HepG2 (cell line): ENCODE results near the gene BRAT1. TPM values are rescaled to one million over a fixed set of nuclear protein-coding genes. Genes with fewer than 3 reads are reported as not detected.

ENCODE experiments used
- ATAC-seq: fragments of 200-7000 bp; cut with Tn5 transposase; 3 replicates; pipeline ENCODE4 v1.9.1; 2020; ENCODE audit warnings: mild to moderate bottlenecking, moderate library complexity
- BruUV-seq: library from RNA; stranded (reverse); fragments of 400-500 nt; replicated peaks from 2 replicates; lab custom pipeline; 2021; lab: Mats Ljungman, UMichigan
- CTCF ChIA-PET: fragments of 300-600 bp; formaldehyde crosslinking; extraction: SDS; loops from one replicate; lab custom pipeline; 2021; ENCODE audit warnings: low total read pairs, inconsistent platforms, low intra/inter-chr PET ratio; lab: Yijun Ruan, JAX
- POLR2A ChIA-PET: fragments of 350-600 bp; sonication (Branson Sonifier 250); formaldehyde crosslinking; loops from one replicate; lab custom pipeline; 2020; ENCODE audit warnings: antibody characterized with exemption, inconsistent platforms; lab: Yijun Ruan, JAX
- DNase-seq: peaks from one replicate; pipeline ENCODE4 v3.0.0-alpha.2; 2015; ENCODE audit warnings: low spot score
- FAIRE-seq: peaks from 3 replicates; lab custom pipeline; 2011; peaks lifted over from hg19 to GRCh38; lab: Jason Lieb, UNC
- H2AFZ ChIP-seq: one replicate; pipeline ENCODE4 v1.6.1; 2011; ENCODE audit warnings: low read length, inconsistent platforms
- H3K27ac ChIP-seq: fragments of 300-600 bp; 3 replicates; pipeline ENCODE4 v1.8.0; 2011; ENCODE audit warnings: mixed run types, mild to moderate bottlenecking, mixed read lengths, low read length, inconsistent platforms; ENCODE audit not compliant: insufficient read depth; ENCODE audit errors: extremely low read length
- H3K27me3 ChIP-seq, 2 experiments: fragments of 200-600 bp in 1 of 2; 2 replicates in 1 of 2; 3 replicates in 1 of 2; pipeline versions ENCODE4 v1.6.0 to v1.8.0; 2011; ENCODE audit warnings: low read length in 2 of 2, mild to moderate bottlenecking in 2 of 2, moderate library complexity in 2 of 2, inconsistent platforms in 1 of 2; ENCODE audit not compliant: insufficient read depth in 2 of 2, control insufficient read depth in 1 of 2
- H3K36me3 ChIP-seq, 2 experiments: fragments of 200-600 bp in 1 of 2; replicated peaks in 1 of 2; 2 replicates in 1 of 2; 3 replicates in 1 of 2; pipeline versions ENCODE4 v1.5.1 to v1.8.0; 2011; ENCODE audit warnings: low read length in 2 of 2, inconsistent platforms in 1 of 2; ENCODE audit not compliant: insufficient read depth in 2 of 2, control insufficient read depth in 1 of 2
- H3K4me1 ChIP-seq: 2 replicates; pipeline ENCODE4 v1.5.1; 2012; ENCODE audit warnings: low read length, inconsistent platforms; ENCODE audit not compliant: insufficient read depth
- H3K4me2 ChIP-seq: 2 replicates; pipeline ENCODE4 v1.6.0; 2011; ENCODE audit warnings: low read depth, low read length, inconsistent platforms
- H3K4me3 ChIP-seq, 3 experiments: fragments of 200-600 bp in 1 of 3; sonication (generic), shearing (Covaris generic) in 1 of 3; replicated peaks in 1 of 3; 2 replicates each; pipeline ENCODE4 v1.5.1; 2011 to 2016; ENCODE audit warnings: low read length in 3 of 3, inconsistent platforms in 2 of 3, low read depth in 2 of 3, mild to moderate bottlenecking in 2 of 3, control low read depth in 1 of 3, mixed read lengths in 1 of 3; ENCODE audit not compliant: insufficient read depth in 1 of 3
- H3K79me2 ChIP-seq: one replicate; pipeline ENCODE4 v1.6.1; 2011; ENCODE audit warnings: low read length, inconsistent platforms; ENCODE audit not compliant: insufficient read depth
- H3K9ac ChIP-seq: 2 replicates; pipeline ENCODE4 v1.6.0; 2011; ENCODE audit warnings: mild to moderate bottlenecking, low read depth, low read length, inconsistent platforms; ENCODE audit not compliant: insufficient read depth
- H3K9me3 ChIP-seq: 2 replicates; pipeline ENCODE4 v1.5.1; 2012; ENCODE audit warnings: mild to moderate bottlenecking, low read length
- H4K20me1 ChIP-seq: 2 replicates; pipeline ENCODE4 v1.6.0; 2011; ENCODE audit warnings: inconsistent platforms, mild to moderate bottlenecking, low read length, moderate library complexity; ENCODE audit not compliant: insufficient read depth
- EEA1 ChIP-seq: sonication (generic); formaldehyde crosslinking; IDR thresholded peaks from 2 replicates; pipeline ENCODE4 v1.5.1; 2020; ENCODE audit warnings: mild to moderate bottlenecking, missing genetic modification reagents, borderline replicate concordance
- FOXA3 ChIP-seq: IDR thresholded peaks from 2 replicates; pipeline ENCODE4 v1.6.1; 2016; ENCODE audit warnings: missing genetic modification reagents, missing compliant biosample characterization
- IKZF4 ChIP-seq: sonication (generic); formaldehyde crosslinking; IDR thresholded peaks from 2 replicates; pipeline ENCODE4 v1.5.1; 2020; ENCODE audit warnings: borderline replicate concordance, mild to moderate bottlenecking, low read depth, missing genetic modification reagents; ENCODE audit errors: not compliant biosample characterization
- IRF2 ChIP-seq: IDR thresholded peaks from 2 replicates; pipeline ENCODE4 v1.6.1; 2018; ENCODE audit warnings: missing genetic modification reagents, missing compliant biosample characterization
- SOX6 ChIP-seq, 2 experiments: fragments of 450-650 bp in 1 of 2; sonication (generic) in 1 of 2; formaldehyde crosslinking in 1 of 2; IDR thresholded peaks; 2 replicates each; pipeline versions ENCODE4 v1.4.0 to v1.6.1; 2017 to 2020; ENCODE audit warnings: antibody characterized with exemption in 1 of 2, mild to moderate bottlenecking in 1 of 2, missing genetic modification reagents in 1 of 2
- TFAP4 ChIP-seq: sonication (generic); IDR thresholded peaks from 2 replicates; pipeline ENCODE4 v1.6.1; 2016; ENCODE audit warnings: low read depth, borderline replicate concordance
- THAP11 ChIP-seq: IDR thresholded peaks from 2 replicates; pipeline ENCODE4 v1.6.1; 2016; ENCODE audit warnings: missing biosample characterization, missing genetic modification reagents
- ZNF124 ChIP-seq: sonication (generic); formaldehyde crosslinking; IDR thresholded peaks from 2 replicates; pipeline ENCODE4 v1.4.0; 2020; ENCODE audit warnings: missing genetic modification reagents
- ZNF263 ChIP-seq: sonication (generic); formaldehyde crosslinking; IDR thresholded peaks from 2 replicates; pipeline ENCODE4 v1.4.0; 2020; ENCODE audit warnings: missing genetic modification reagents
- ZNF362 ChIP-seq: sonication (generic); formaldehyde crosslinking; IDR thresholded peaks from 2 replicates; pipeline ENCODE4 v1.4.0; 2020; ENCODE audit warnings: missing genetic modification reagents, mild to moderate bottlenecking, borderline replicate concordance
- WGBS: methylation state at CpG from one replicate; pipeline ENCODE4 v1.1.6; 2017; ENCODE audit warnings: low lambda C conversion rate; 5-methylcytosine and 5-hydroxymethylcytosine counted together
- in situ Hi-C: cut with HindIII; loops from 2 replicates; pipeline ENCODE4 v1.10.0; 2017; ENCODE audit warnings: low pct_unique_long_range_greater_than_20kb; ENCODE audit not compliant: extremely low pct_ligation_motif_present
- intact Hi-C: fragments of 100-400 bp; cut with micrococcal nuclease; formaldehyde crosslinking; loops from one replicate; pipeline ENCODE4 v1.10.0; 2022; ENCODE audit not compliant: unreplicated experiment
- polyA plus RNA-seq, 8 experiments: library from polyadenylated mRNA; depleted of rRNA in 3 of 8; stranded (reverse) in 7 of 8; unstranded in 1 of 8; fragments of >200 nt; fragmentation: Illumina TruSeq in 4 of 8; extraction: Trizol in 4 of 8; gene quantifications; 2 replicates each; pipeline versions ENCODE4 v1.2.1 to v1.2.3, GENCODE V29; 2011 to 2016; ENCODE audit warnings: low read depth in 4 of 8, missing spikeins in 1 of 8, mixed read lengths in 1 of 8; ENCODE audit not compliant: insufficient read depth in 1 of 8
- total RNA-seq, 5 experiments: library from RNA; depleted of rRNA; stranded (reverse); fragments of >200 nt; fragmentation: Illumina TruSeq; extraction: Trizol; gene quantifications; 2 replicates each; pipeline ENCODE4 v1.2.3, GENCODE V29; 2016; ENCODE audit warnings: low read depth in 1 of 5
- TF ChIP-seq, protein P1 (sequence below), 2 experiments: sonication (generic) in 1 of 2; formaldehyde crosslinking in 1 of 2; IDR thresholded peaks; 2 replicates each; pipeline versions ENCODE4 v1.6.1 to v1.9.0; 2014 to 2022; ENCODE audit warnings: antibody characterized with exemption in 1 of 2, borderline replicate concordance in 1 of 2, inconsistent platforms in 1 of 2, low read depth in 1 of 2, missing genetic modification reagents in 1 of 2
- TF ChIP-seq, protein P2 (sequence below): sonication (generic); formaldehyde crosslinking; IDR thresholded peaks from 2 replicates; pipeline ENCODE4 v1.5.0; 2020; ENCODE audit warnings: missing genetic modification reagents

The BRAT1 gene
- total and polyA plus RNA-seq, 2 of the 13 experiments (the other 11 are each of a cell fraction or from before 2014, with no cell fraction given): 10.2 to 20.3 TPM

DNA sequence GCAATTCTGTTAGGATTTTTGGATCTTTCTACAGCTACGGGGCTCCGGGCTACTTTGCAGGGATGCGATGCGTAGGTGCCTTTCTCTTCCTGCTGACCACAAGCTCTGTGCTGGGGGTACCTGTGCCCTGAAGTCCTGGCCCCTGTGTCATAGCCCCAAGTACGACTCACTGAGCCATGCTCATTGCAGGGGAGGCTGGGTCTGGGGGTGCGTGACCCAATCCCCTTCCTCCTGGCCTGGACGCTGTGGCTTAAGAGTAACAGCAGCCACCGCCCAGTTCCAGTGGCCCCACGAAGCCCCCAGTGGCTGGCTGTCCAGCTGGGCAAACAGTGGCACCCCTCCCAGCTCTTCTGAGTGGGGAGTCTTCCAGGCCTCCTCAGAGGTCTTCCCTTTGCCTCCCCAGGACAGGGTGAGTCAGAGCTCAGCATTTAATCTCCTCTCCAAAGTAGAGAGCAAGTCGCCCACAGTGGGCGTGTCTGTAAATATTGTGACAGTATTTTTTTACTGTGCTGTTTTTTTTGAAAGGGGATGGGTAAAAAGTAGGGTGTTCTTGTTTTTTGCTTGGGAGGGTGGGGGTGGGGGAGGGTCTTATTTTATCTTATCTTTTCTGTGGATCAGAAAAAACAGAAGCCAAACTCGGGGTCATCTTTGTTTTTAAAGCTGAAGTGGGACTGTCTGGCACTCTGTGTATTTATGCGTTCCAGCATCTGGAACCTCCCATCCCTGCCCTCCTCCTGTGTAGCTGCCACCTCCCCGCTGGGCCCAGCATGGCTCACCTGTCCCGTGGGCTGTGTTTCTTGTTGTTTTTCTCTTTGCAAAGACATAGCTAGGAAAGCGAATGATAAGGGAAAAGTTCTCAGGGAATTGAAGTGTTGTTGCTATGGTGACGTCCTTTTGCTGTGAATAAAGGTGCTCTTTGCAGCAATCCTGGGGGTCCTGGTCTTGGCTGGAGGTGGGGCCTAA, 27.5 kb downstream of the BRAT1 start:
- no peak overlapping the region for H3K27ac ChIP-seq
- TF ChIP-seq, protein P1, sequence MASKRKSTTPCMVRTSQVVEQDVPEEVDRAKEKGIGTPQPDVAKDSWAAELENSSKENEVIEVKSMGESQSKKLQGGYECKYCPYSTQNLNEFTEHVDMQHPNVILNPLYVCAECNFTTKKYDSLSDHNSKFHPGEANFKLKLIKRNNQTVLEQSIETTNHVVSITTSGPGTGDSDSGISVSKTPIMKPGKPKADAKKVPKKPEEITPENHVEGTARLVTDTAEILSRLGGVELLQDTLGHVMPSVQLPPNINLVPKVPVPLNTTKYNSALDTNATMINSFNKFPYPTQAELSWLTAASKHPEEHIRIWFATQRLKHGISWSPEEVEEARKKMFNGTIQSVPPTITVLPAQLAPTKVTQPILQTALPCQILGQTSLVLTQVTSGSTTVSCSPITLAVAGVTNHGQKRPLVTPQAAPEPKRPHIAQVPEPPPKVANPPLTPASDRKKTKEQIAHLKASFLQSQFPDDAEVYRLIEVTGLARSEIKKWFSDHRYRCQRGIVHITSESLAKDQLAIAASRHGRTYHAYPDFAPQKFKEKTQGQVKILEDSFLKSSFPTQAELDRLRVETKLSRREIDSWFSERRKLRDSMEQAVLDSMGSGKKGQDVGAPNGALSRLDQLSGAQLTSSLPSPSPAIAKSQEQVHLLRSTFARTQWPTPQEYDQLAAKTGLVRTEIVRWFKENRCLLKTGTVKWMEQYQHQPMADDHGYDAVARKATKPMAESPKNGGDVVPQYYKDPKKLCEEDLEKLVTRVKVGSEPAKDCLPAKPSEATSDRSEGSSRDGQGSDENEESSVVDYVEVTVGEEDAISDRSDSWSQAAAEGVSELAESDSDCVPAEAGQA (IDR thresholded peaks at IDR 0.05; ENCODE audit: low read depth): no peak
- TF ChIP-seq, protein P1 (CRISPR knock-in tag; IDR thresholded peaks at IDR 0.05; ENCODE audit: borderline replicate concordance): no peak
- TF ChIP-seq SOX6 (IDR thresholded peaks at IDR 0.05): no peak
- TF ChIP-seq SOX6 (CRISPR knock-in tag; IDR thresholded peaks at IDR 0.05): no peak
- TF ChIP-seq TFAP4: peak; percentile 85; the same call in 1 of the 2 replicates
- TF ChIP-seq THAP11 (CRISPR knock-in tag): 0 out of 2 replicates have a peak, but pooled peaks have one; percentile 21
- TF ChIP-seq ZNF362: peak; percentile 59; the same call in 1 of the 2 replicates
- TF ChIP-seq, protein P2, sequence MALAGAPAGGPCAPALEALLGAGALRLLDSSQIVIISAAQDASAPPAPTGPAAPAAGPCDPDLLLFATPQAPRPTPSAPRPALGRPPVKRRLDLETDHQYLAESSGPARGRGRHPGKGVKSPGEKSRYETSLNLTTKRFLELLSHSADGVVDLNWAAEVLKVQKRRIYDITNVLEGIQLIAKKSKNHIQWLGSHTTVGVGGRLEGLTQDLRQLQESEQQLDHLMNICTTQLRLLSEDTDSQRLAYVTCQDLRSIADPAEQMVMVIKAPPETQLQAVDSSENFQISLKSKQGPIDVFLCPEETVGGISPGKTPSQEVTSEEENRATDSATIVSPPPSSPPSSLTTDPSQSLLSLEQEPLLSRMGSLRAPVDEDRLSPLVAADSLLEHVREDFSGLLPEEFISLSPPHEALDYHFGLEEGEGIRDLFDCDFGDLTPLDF (CRISPR knock-in tag): no peak
- TF ChIP-seq IKZF4: no peak
- peak; percentile 32; the same call in 1 of the 2 replicates for TF ChIP-seq FOXA3 (CRISPR knock-in tag)
- no peak for TF ChIP-seq EEA1 (CRISPR knock-in tag)
- TF ChIP-seq IRF2 (CRISPR knock-in tag): no peak
- TF ChIP-seq ZNF124 (CRISPR knock-in tag): 0 out of 2 replicates have a peak, but pooled peaks have one; percentile 34
- TF ChIP-seq ZNF263: peak; percentile 71

More for the DNA sequence above, 27.5 kb downstream of the BRAT1 start:
- Histone ChIP-seq H3K27me3 (peaks cover 0 to 21% of the 10 kb centered on the region in 2 experiments; a peak in 2 of 5 replicates), H3K9me3 (no peaks in the 10 kb centered on the region), H2AFZ (no peak overlapping the region), H3K9ac (no peak overlapping the region), H3K4me1 (peaks cover 59% of the 10 kb centered on the region), H3K79me2 (no peaks in the 10 kb centered on the region), H3K4me3 (no peak overlapping the region), H3K36me3 (no peaks in the 10 kb centered on the region), H4K20me1 (no peaks in the 10 kb centered on the region), H3K4me2 (no peak overlapping the region)
- BruUV-seq: no TSS peak
- POLR2A ChIA-PET: interaction anchor here (0.8 to 1.1 kb wide), 3 partner anchors 17 to 132 kb away, joined by 3 read pairs; no protein-coding TSS in a partner anchor
- intact Hi-C loops (no loop called here), in situ Hi-C loops (no loop called here)
- 40% methylated on average over 12 of the region's 17 CpGs for WGBS
- FAIRE-seq (peak; percentile 51), ATAC-seq (peak; percentile 11; the same call in 2 of the 3 replicates), DNase-seq (peak; percentile 84)
- CTCF ChIA-PET: no interaction called here
